HUES48 (cell line): Measurements from ENCODE around the gene MMS22L.

Source experiments
- H3K27ac ChIP-seq: one replicate; pipeline ENCODE4 v1.7.0; 2013; ENCODE audit warnings: low read depth, low read length, inconsistent platforms
- H3K27me3 ChIP-seq: 2 replicates; pipeline ENCODE4 v1.6.1; 2013; ENCODE audit warnings: mild to moderate bottlenecking, low read length; ENCODE audit not compliant: control insufficient read depth, insufficient read depth
- H3K36me3 ChIP-seq: 2 replicates; pipeline ENCODE4 v1.6.1; 2013; ENCODE audit warnings: low read length; ENCODE audit not compliant: control insufficient read depth, insufficient read depth
- H3K4me1 ChIP-seq: 2 replicates; pipeline ENCODE4 v1.6.1; 2013; ENCODE audit warnings: mild to moderate bottlenecking, low read length; ENCODE audit not compliant: control insufficient read depth, insufficient read depth
- H3K4me3 ChIP-seq: 2 replicates; pipeline ENCODE4 v1.5.1; 2013; ENCODE audit warnings: mild to moderate bottlenecking, low read depth, low read length
- H3K9ac ChIP-seq: 2 replicates; pipeline ENCODE4 v1.6.1; 2013; ENCODE audit warnings: mild to moderate bottlenecking, low read depth, low read length, moderate library complexity
- H3K9me3 ChIP-seq: 2 replicates; pipeline ENCODE4 v1.6.1; 2013; ENCODE audit warnings: low read length; ENCODE audit not compliant: control insufficient read depth, insufficient read depth

Gene MMS22L

GRCh38 chr6:97292671-97293070 lies 9.7 kb upstream of the MMS22L start:
- Histone ChIP-seq H3K9me3 (peaks cover 10% of the 10 kb centered on the region; the same call in 1 of the 2 replicates), H3K27me3 (no peaks in the 10 kb centered on the region), H3K27ac (no peak overlapping the region), H3K4me3 (no peak overlapping the region), H3K36me3 (no peaks in the 10 kb centered on the region), H3K4me1 (peaks cover 7% of the 10 kb centered on the region; the same call in 1 of the 2 replicates), H3K9ac (no peak overlapping the region)

- Histone ChIP-seq H3K9ac (no peak overlapping the region), H3K4me1 (peaks cover 7% of the 10 kb centered on the region; the same call in 1 of the 2 replicates), H3K27ac (no peak overlapping the region)
Observed at GRCh38 chr6:97291896-97292295, 8.9 kb upstream of the MMS22L start.

GRCh38 chr6:97289332-97289731 lies 6.3 kb upstream of the MMS22L start:
- no peak overlapping the region for H3K4me3 ChIP-seq

More at GRCh38 chr6:97291896-97292295, 8.9 kb upstream of the MMS22L start:
- no peaks in the 10 kb centered on the region for H3K36me3 ChIP-seq
- H3K27me3 ChIP-seq, result no peaks in the 10 kb centered on the region
- no peak overlapping the region for H3K4me3 ChIP-seq
- peaks cover 10% of the 10 kb centered on the region; the same call in 1 of the 2 replicates for H3K9me3 ChIP-seq

GRCh38 chr6:97288188-97288587 lies 5.2 kb upstream of the MMS22L start:
- Histone ChIP-seq H3K36me3 (no peaks in the 10 kb centered on the region), H3K9ac (no peak overlapping the region), H3K4me3 (no peak overlapping the region), H3K27ac (no peak overlapping the region), H3K9me3 (peaks cover 10% of the 10 kb centered on the region; the same call in 1 of the 2 replicates), H3K4me1 (0 out of 2 replicates have a peak, but pooled peaks cover 4% of the 10 kb centered on the region), H3K27me3 (no peaks in the 10 kb centered on the region)

More at GRCh38 chr6:97289332-97289731, 6.3 kb upstream of the MMS22L start:
- no peaks in the 10 kb centered on the region for H3K4me1 ChIP-seq
- no peaks in the 10 kb centered on the region for H3K27me3 ChIP-seq
- H3K9me3 ChIP-seq, result peaks cover 10% of the 10 kb centered on the region; the same call in 1 of the 2 replicates
- H3K9ac ChIP-seq, result no peak overlapping the region
- H3K27ac ChIP-seq, result no peak overlapping the region
- no peaks in the 10 kb centered on the region for H3K36me3 ChIP-seq

GRCh38 chr6:97282238-97282725 lies 734 bp downstream of the MMS22L start:
- Histone ChIP-seq H3K4me3 (peak overlapping the region; percentile 99), H3K9me3 (no peaks in the 10 kb centered on the region), H3K36me3 (peaks cover 45% of the 10 kb centered on the region), H3K4me1 (peaks cover 13% of the 10 kb centered on the region), H3K27ac (peak overlapping the region; percentile 99), H3K27me3 (no peaks in the 10 kb centered on the region), H3K9ac (peak overlapping the region; percentile 98)

- Histone ChIP-seq H3K9me3 (no peaks in the 10 kb centered on the region), H3K36me3 (peaks cover 57% of the 10 kb centered on the region), H3K27ac (no peak overlapping the region), H3K9ac (no peak overlapping the region), H3K27me3 (no peaks in the 10 kb centered on the region), H3K4me1 (peaks cover 13% of the 10 kb centered on the region), H3K4me3 (peak overlapping the region; percentile 99; the same call in 1 of the 2 replicates)
Observed at GRCh38 chr6:97280766-97281165, 2.2 kb downstream of the MMS22L start.

- no peaks in the 10 kb centered on the region for H3K9me3 ChIP-seq
- peaks cover 94% of the 10 kb centered on the region for H3K36me3 ChIP-seq
- no peak overlapping the region for H3K4me3 ChIP-seq
- H3K4me1 ChIP-seq, result no peaks in the 10 kb centered on the region
- no peak overlapping the region for H3K27ac ChIP-seq
- no peaks in the 10 kb centered on the region for H3K27me3 ChIP-seq
- H3K9ac ChIP-seq, result no peak overlapping the region
Observed at GRCh38 chr6:97275804-97276203, 7.2 kb downstream of the MMS22L start.

- Histone ChIP-seq H3K4me1 (no peaks in the 10 kb centered on the region), H3K9me3 (0 out of 2 replicates have a peak, but pooled peaks cover 4% of the 10 kb centered on the region), H3K27ac (no peak overlapping the region), H3K4me3 (no peak overlapping the region), H3K9ac (no peak overlapping the region), H3K36me3 (peaks cover 99% of the 10 kb centered on the region), H3K27me3 (no peaks in the 10 kb centered on the region)
Observed at GRCh38 chr6:97269821-97270220, 13.2 kb downstream of the MMS22L start.

- H3K9ac ChIP-seq, result no peak overlapping the region
- peaks cover 85% of the 10 kb centered on the region for H3K36me3 ChIP-seq
- no peak overlapping the region for H3K27ac ChIP-seq
Observed at GRCh38 chr6:97262676-97263075, 20.3 kb downstream of the MMS22L start.

GRCh38 chr6:97246842-97247241 lies 36.2 kb downstream of the MMS22L start:
- no peaks in the 10 kb centered on the region for H3K27me3 ChIP-seq
- peaks cover 40% of the 10 kb centered on the region for H3K36me3 ChIP-seq
- H3K9me3 ChIP-seq, result no peaks in the 10 kb centered on the region
- no peak overlapping the region for H3K27ac ChIP-seq
- H3K9ac ChIP-seq, result no peak overlapping the region
- H3K4me1 ChIP-seq, result no peaks in the 10 kb centered on the region; the same call in 1 of the 2 replicates
- no peak overlapping the region for H3K4me3 ChIP-seq

More at GRCh38 chr6:97262676-97263075, 20.3 kb downstream of the MMS22L start:
- Histone ChIP-seq H3K9me3 (0 out of 2 replicates have a peak, but pooled peaks cover 4% of the 10 kb centered on the region), H3K4me1 (no peaks in the 10 kb centered on the region), H3K27me3 (no peaks in the 10 kb centered on the region), H3K4me3 (no peak overlapping the region)

- Histone ChIP-seq H3K4me1 (no peaks in the 10 kb centered on the region), H3K27ac (no peak overlapping the region), H3K4me3 (no peak overlapping the region), H3K9ac (no peak overlapping the region), H3K9me3 (no peaks in the 10 kb centered on the region), H3K27me3 (no peaks in the 10 kb centered on the region), H3K36me3 (peaks cover 31% of the 10 kb centered on the region)
Observed at GRCh38 chr6:97240222-97240621, 42.8 kb downstream of the MMS22L start.
